ENCODE measurements around the gene SUN1.

DNA sequence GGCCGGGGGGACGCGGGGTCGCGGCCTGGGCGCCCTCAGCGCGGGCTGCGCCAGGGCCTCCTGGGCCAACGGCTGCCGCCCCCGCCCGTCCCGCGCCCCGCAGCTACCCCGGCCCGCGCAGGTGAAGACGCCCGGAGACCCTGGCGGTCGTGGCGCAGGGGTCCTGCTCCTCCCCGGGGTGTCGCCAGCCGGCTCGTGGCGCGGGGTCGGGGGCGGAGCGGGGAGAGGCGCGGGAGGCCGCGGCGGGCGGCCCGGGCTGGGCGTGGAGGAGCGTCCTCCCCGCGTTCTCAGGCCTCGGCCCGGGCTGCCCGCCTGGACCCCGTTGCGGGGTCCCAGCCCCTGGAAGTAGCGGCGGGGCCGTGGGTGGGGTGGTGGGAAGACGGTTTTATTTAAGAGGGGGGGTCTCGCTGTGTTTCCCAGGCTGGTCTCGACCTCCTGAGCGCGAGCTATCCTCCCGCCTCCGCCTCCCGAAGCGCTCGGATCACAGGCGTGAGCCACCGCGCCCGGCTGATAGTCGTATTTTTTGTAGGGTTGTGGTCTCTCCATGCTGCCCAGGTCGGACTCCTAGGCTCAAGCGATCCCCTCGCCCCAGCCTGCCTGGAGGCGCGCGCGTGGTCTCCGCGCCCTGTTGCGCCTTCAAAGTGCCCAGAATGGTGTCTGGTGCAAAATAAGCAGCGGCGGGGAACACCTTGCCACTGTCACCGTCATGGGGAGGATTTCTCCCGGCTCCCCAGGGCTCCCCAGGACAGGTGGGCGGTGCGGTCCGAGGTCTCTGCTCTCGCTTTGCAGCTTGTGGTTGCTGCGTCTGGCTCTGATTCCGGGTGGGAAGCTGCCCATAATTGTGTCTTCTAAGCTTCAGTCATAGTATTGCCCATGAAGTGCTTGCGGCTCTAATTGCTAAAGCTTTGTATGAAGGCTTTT, 15.3 kb upstream of the SUN1 start:
- TF ChIP-seq, protein P1, sequence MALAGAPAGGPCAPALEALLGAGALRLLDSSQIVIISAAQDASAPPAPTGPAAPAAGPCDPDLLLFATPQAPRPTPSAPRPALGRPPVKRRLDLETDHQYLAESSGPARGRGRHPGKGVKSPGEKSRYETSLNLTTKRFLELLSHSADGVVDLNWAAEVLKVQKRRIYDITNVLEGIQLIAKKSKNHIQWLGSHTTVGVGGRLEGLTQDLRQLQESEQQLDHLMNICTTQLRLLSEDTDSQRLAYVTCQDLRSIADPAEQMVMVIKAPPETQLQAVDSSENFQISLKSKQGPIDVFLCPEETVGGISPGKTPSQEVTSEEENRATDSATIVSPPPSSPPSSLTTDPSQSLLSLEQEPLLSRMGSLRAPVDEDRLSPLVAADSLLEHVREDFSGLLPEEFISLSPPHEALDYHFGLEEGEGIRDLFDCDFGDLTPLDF (CRISPR knock-in tag; IDR thresholded peaks at IDR 0.05) = no peak
- TF ChIP-seq CTCF (IDR thresholded peaks at IDR 0.05) (no peak), PRRX2 (CRISPR knock-in tag; IDR thresholded peaks at IDR 0.05) (no peak), TP53 (CRISPR knock-in tag; IDR thresholded peaks at IDR 0.05) (no peak)
